NCI-H1105 (cell line): ENCODE results near the gene TM4SF4.

Experiments
- DNase-seq: peaks from one replicate; lab custom pipeline; 2025; lab: John Stamatoyannopoulos, UW

TM4SF4 gene

DNA sequence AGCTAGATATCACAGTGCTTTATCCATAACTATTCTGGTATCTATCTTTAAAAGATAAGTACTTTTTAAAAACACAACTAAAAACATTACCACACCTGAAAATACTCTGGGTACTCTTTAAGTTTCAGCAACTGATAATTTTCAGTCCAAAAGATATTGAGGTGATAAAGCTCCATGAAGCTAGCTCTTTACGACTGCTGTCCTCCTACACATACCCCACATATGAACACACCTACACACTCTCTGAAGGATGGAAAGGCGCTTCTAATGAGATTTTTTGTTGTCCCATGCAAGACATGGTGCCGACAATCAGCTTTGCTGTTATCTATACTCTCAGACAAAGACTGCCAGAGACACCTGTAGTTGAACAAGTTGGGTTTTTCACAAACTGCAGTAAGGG lies 19.1 kb upstream of the TM4SF4 start:
- no peak for DNase-seq

DNA sequence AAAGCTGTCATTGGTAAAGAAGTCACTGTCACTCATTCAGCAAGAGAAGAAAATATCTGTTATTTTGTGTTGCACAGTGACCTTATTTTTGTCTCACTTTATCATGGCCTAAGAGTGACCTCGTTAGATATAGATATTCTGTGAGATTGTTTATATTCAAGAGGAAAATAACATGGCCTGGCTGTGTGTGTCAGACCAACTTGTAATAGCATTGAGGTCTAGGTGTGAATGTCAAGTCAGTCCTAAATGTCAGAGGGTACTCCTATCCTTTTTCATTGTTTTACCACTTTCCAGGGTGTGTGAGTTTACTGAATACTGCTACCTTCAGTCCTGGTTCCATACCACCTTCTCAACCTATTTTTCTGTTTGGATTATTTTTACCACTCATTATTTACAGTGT lies 18.5 kb upstream of the TM4SF4 start:
- DNase-seq, result no peak

DNA sequence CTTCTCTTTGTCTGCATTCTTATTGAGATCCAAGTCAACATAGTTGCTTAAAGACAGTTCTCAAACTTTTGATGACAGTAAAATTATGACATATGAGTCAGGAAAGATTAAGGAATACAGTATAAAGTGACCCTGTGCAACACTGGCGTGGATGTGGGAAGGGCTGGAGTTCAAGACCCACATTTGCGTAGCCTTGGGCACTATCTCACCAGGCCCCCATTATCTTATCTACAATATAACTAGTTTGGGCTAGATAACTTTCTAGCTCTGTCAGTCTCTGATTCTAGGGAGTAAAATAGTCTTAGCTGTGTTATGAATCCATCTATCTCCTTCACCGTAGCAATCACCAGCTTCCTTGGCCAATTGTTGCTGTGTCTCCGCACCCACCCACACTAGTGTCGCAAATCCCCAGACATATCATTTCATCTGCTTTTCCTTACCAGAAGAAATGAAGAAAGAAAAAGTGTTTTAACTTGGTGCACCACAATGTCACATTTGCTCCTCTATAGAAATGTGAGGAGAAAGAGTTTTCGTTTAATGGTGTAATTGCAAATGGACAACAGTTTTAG lies 14.9 kb upstream of the TM4SF4 start:
- DNase-seq, result no peak

DNA sequence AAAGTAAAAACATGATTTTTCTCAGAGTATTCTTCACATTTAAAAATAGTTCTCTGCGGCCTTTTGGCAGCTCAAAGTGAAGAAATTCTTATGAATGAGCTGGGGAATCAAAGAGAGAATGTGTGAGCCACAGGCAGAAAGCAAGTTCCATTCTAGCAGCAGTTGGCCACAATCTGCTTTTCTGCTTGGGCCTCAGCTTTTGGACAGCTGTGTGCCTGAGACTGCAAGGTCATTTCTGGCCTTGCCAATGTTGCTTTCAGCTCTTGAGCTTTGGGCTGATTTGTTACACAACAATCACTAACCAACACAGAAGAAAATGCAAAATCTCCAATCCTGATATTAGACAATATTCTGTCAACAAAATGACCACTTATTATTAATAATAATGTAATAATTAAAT lies 14.4 kb upstream of the TM4SF4 start:
- no peak for DNase-seq

DNA sequence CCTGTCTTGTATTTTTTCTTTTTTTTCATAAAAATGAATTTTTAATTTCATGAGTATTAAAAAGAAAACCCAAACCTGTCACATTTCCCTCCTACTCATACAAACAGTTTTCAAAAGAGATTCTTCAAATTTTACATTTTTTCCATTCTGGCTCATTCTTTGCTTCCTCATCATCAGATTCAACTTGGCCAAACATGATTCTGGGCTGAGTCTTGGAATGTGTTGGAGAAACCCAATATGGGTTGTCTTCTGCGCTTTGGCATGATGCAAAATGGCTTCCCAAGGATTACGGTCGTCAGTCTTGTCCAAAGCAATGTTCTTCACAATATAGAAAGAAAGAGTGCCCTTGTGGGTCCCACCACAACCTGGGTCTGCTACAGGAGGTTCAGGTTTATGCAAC lies 12.4 kb upstream of the TM4SF4 start:
- no peak for DNase-seq

DNA sequence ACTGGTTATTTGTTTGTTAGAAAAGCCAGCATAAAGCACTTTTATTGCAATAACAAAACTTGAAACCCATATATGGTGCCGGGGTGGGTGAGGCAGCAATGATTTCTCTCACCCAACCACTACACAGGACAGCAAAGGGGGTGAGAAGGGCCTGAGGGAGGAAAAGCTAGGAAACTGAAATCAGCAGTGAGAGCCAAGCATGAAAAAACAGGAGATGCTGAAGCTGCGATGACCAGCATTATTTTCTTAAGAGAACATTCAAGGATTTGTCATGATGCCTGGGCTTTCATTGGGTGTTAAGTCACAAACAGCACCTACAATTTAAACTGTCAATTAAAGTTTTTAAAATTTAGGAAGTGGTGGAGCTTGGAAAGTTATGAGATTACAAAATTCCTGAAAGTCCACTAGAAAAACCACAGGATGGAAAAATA lies 11.9 kb upstream of the TM4SF4 start:
- no peak for DNase-seq

DNA sequence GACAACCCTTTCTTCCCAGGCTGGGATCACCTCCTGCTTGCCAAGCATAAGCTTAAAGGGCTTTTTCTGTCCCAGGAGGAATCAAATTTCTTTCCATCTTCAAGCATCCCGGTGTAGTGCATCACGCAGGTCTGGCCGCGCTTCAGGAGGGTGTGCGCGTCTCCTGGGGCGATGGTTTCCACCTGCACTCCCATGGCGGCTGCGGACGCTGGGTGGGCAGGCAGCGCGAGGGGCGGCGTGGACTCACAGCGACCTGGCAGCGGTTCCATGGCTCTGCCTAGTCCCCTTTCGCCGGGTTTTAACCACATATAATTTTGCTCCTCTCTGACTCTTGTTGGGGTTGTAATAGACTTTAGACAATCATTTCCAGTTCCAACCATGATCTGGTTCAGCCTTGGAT lies 10.6 kb upstream of the TM4SF4 start:
- DNase-seq, result no peak

DNA sequence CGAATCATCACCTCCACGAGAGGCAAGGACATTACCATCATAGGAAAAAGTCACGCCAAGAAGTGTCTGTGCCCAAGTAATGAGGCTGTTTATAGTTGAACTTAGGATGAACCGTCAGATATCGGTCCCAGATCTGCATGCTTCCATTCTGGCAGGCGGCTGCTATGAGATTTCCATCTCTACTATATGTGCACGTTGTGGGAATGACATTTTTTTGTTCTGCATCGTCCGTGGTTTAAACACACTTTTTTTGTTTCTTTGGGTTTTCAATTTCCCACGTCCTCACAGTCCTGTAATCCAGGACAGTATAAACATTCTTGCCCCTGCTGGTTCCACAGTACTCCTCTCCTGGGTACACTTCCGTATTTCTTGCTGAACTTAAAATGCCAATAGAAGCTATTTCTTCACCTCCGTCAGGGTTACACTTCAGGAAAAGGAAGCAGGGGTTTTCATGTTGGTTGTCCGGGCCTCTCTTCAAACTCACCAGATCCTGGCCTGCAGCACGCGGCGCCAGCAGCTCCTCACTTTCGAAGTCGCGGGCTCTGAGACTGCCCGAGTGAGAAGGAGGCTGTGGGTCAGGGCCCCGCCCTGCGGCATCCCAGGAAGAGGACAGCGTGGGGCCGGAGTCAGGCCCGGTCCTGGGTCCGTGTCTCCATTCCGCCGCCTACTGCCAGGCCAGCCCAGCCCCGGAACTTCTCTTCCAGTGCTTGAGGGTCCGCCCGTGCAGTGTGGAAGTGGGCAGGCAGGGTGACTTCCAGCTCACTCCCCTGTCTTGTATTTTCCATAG lies 9.8 kb upstream of the TM4SF4 start:
- no peak for DNase-seq

DNA sequence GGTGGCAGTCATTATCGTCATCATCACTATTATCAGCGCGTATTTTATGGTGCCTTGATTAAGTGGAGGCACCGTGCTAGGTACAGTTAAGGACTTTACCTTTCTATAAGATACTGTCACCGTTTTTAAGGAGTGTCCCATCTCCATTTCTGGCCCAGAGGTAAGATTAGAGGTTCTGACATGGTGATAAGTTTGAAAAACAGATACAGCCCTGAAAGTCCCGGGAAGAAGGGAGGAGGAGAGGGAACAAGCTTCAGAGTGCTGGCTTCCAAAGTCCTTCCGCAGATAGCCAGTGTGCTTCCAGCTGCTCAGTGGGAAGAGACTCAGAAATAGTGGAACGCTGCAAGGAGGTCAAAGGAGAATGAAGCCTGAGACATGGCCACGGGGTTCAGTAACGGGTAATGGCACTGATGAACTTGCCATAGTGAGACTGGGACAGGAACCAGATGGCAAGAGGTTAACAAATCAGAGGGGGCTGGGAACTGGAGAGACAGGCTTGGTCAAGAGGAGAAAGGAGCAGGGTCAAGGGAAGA lies 9.1 kb upstream of the TM4SF4 start:
- no peak for DNase-seq

DNA sequence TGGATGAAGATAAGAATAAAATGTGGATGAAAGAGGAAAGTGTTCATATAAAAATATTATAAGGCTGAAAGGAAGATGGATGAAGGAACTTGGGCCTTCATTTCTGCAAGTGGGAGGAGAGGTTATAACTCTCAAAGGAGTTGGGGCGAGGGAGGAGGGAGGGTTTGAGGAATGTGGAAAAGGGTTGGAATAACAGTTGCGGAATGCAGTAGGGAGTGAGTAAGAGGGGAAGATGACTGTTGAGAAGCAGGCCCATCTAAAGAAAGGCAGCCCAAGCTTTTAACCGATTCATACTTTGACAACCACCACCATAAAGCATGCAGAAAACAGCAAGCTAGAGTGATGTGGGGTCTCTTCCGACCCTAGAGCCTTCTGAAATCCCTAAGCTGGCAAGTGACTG lies 8.3 kb upstream of the TM4SF4 start:
- DNase-seq, result no peak

DNA sequence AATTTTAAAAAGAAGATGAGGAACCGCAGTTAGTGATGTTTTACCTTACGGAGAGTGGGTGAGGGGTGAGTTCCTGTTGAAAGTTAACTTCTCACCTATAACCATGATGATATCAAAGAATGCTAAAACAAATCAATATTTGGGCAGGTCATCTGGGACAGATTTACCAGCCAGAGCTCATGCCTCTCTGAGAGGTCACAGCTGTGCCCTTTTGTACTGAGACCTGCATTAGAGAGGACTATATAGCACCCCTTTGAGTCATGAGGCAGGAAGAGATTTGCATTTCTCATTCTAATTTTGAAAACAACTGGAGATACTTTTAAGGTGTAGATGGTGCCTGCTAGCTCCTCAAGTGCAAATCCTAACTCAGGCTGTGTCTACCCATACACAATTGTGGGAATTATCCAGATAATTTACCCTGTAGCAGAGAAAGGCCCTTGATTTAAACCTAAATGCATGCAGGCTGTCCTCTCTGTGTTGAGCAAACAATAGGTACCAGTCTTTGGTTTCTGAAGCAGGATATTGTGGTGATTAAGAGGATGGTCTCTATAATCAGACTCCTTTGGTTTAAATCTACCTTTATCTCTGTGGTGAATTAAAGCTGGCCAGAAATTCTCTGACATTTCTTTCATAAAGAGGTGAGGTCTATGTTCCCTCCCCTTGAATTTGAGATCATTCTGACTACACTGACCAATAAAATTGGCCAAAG lies 5.8 kb upstream of the TM4SF4 start:
- DNase-seq, result no peak

DNA sequence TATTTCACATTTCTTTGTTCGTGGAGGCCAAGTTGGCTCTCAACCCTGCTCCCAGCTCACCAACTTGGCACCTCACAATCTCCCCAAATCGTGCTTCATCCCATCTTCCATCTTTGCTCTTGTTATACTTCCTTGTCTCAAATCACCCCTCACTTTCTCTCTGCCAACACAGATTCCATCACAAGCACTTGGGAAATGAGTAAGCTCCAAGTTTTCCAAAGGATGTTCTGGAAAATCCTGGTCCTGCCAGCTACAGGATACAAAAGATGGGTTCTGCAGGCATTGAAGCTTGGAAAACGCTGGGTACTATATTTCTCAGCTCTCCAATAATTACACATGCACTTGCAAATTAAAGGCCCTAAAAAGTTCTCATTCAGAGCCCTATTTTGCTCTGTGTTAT lies 4.1 kb upstream of the TM4SF4 start:
- DNase-seq, result no peak

DNA sequence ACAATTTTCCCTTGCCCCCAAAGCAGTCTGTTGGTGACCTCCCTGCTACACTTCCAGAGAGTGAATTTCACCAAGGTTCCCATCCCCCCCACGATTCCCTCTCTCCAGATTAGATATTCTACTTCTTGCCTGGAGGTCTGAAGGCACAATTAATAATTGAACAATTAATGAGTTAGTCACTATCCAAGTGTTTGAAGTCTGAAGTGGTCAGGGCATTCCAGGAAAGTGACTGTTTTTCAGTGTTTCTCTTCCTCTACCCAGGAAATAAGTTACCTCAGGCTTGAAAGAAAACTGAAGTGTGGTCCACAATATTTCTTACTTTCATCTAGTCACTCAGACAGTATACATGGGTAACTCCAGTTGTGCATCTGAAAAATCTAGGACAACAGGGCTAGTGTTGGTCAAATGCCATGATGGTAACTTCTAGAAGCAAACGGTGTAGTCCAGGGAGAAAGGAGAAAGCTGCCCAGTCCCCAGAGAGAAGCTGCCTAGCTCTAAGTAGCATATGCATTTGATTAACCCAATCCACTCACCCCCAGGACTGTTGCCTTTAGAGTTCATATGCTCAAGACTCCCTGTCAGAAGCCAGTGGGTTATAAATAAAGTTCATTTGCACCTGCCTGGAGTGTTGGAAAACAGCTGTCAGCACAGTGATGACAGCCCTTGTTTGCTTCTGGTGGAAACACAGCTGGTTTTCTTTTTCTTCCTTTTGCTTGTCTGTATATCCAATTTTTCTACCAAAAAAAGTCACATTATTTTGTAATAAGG lies 2.3 kb upstream of the TM4SF4 start:
- DNase-seq, result no peak

DNA sequence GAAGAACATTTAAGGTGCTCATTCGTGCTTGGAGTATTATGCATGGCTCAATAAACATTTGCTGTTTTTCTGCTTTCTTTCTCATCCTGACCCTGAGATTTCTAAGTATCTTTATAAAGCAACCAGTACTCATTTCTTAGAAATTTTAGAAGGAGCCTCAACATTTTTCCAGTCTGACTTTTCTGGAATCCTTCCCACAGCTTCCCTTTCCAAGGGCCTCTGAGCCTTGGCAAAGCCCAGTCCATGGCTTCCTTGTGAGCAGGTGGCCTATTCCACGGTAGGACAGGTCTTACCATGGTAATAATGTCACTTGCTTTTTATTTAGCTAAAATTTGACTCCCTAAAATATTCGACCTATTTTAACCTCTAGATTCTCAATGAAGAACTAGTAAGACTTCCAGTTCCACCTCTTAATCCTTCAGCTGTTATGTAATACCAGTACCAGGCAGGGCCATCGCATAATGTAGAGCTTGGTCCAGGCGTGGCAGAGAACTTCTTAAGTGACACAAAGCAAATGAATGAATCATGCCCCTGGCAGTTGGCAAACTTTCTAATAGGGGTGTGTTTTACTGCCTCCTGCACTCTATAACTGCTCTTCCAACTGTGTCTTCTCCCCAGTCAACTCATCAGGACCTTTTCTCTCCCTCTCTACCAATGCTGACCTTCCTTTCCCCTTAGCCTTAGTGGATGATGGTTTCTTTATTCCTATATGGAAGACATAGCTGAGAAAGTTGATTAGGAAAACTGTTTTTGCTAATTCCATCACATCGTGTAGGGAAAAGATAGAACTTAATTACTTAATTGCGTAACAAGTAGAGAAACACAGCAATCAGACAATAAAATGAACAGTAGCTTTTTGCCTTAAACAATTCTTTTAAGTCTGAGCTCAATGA lies 894 bp upstream of the TM4SF4 start:
- DNase-seq, result no peak

DNA sequence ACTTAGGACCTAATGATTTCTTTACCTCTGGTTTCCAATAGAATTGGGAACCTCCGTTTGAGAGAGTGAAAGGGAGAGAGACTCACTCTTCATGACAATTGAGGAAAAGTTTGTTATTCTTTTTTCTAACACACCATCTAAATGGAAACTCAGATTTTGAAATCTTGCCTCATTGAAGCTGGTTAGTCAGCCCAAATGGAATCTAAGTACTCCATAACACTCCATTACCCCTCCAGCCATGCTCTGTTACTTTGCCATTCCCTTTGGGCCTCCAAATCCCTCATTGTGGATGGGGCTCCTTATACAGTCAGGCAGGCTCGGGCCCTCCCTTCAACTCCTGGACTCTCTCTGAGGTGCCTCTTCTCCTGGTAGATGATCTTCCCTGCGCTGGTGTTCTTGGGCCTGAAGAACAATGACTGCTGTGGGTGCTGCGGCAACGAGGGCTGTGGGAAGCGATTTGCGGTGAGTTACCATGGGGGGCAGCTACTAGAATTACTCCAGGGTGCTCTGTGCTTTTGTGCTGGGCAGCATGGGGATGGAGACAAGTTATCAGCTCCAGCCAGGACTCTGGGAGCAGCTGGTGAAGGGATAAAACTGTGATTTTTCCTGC lies 1.1 kb downstream of the TM4SF4 start:
- DNase-seq, result no peak

DNA sequence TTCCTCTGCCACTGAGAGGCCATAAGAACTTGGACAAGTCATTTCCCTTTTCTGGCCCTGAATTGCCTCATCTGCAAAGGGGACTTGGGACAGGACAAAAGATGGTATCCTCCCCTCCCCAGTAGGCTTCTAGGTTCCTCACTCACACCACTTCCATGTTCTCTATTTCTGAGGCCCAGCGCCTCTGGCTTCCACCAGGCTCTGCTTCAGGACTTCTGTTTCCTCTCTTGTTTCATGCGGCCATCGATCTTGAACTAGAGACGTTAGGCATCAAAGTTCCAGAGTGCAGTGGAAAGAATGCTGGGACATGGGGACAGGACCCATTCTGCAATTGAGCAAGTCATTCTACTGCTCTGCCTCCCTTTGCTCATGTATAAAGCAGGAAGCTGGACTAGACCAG lies 1.7 kb downstream of the TM4SF4 start:
- DNase-seq, result no peak

DNA sequence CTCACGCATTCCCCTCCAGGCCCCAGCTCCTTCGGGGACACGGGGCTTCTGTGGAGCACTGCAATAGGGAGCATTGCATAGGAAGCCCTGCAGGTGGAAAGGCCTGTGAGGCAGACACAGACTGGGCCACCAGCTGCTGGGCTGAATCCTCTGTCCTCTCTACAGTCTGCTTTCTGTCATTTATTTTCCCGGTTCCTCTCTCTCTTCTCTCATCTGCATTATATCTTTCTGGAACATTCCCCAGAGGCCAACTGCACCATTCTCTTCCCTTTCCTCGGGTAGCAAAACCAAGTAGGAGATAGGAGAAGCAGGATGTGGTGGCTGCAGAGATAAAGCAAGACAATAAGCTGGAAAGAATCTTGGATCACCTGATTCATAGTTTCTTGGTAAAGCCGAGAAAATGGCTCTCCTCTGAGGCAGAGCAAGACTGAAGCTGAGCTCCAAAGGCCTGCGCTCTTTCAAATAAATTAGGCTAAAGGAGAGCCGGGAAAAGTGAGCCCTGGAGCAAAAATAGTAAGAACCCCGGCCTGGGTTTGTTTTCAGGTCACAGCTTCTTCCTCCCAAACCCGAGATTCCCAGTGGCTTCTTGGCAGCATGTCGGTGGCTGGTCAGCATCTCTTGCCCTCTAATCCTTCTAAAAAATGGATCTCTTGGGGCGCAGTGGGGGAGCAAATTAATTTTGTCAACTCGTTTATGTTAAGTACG lies 5.3 kb downstream of the TM4SF4 start:
- no peak for DNase-seq

DNA sequence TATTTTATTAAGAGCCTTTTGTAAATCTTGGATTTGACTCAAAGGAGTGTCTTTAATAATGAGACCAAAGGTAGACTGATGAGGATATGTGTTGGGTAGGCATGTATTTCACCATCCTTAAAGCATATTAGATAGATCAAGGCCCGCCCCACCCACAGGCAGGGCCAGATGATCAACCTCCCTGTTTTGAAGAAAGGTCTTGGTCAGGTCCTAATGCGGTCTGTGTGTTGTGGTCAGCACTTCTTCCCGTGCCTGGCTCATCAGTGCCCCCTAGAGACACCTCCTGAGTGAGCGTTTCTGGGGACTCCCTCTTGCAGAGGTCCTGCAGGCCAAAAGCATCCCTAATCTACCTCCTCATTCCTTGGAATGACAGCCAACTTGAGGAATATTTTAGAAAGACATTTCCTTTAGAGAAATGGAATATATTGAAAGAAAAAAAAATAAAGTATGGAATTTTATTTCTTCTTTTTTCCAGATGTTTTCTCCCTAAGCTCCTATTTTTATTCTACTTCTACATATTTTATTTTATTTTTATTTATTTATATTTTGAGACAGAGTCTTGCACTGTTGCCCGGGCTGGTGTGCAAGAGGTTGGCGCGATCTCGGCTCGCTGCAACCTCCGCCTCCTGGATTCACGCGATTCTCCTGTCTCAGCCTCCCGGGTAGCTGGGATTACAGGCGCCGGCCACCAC lies 6.0 kb downstream of the TM4SF4 start:
- DNase-seq, result peak; percentile 23

DNA sequence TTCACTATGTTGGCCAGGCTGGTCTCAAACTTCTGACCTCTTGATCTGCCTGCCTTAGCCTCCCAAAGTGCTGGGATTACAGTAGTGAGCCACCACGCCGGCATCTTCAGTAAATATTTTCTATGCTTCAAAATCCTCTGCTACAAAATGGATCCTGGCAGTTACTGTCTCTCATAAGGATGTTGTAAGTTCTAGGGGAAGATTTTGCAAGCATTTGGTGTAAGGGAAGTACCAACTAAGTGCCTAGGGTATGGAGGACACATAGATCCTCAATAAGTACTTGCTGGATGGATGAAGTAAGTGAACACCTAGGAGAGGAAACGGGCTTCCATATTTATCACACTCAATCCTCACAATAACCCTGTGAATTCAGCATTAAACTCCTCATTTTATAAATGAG lies 6.6 kb downstream of the TM4SF4 start:
- DNase-seq, result no peak

DNA sequence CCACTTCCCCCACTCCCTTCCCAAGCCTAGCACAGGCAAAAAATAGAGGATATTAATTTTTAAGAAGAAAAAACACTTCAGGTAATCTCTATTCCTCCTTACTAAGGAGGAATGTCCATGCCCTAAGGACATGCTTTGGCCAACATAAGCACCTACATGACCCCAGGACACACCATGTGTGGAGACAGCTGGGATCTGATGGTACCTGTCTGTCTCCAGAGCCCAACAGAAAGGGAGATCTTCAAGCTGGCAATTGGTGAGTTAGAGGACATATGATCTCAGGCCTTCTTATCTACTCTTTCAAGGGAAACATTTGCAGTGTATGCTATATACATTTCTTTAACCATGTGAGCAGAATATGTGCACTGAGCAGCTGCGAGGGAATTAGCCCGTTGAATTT lies 7.0 kb downstream of the TM4SF4 start:
- DNase-seq, result no peak
